Raji (cell line): ENCODE results near the gene CDHR3.

Experiments used
- POLR2A ChIP-seq: IDR thresholded peaks from 2 replicates; pipeline ENCODE4 v1.6.1; 2011; ENCODE audit warnings: low read depth, low read length, control low read depth; ENCODE audit not compliant: insufficient read depth

The CDHR3 gene

DNA sequence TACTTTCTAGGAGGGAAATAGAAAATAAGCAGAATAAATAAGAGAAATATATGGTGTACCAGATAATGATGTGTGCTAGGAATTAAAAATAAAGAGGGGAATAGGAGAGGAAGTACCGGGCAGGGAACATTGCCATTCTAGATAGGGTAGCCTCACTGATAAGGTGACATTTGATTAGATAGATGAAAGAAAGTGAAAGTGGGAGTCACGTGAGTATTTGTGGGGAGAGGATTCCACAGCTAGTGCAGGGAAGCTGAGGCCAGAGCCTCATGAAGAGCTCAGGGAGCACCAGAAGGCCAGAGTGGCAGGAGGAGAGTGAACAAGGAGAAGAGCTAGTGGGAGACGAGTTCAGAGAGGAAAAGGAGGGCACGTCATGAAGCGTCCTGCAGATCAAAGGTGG lies 49.1 kb downstream of the CDHR3 start:
- TF ChIP-seq POLR2A = no peak

DNA sequence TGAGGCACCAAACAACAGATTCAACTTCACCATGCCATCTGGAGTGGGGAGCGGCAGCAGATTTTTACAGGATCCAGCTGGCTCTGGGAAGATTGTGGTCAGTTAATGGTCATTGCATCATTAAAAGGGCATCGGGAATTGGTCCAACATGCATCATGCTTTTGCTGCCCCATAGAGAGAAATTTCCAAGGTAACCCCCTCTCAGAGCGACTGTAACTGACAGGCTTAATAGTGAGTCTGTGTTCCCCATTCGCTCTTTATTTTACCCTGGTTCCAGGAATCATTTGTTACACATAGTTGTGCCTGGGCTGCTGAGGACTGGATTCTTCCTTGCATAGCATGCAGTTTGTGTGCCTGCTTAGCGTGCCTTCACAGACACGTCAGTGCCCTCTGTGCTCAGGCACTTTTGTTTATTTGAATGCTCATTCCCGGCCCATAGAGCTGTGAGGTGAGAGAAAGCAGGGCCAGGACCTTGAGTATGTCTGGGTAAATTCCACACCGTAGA lies 49.9 kb downstream of the CDHR3 start:
- no peak for TF ChIP-seq POLR2A

DNA sequence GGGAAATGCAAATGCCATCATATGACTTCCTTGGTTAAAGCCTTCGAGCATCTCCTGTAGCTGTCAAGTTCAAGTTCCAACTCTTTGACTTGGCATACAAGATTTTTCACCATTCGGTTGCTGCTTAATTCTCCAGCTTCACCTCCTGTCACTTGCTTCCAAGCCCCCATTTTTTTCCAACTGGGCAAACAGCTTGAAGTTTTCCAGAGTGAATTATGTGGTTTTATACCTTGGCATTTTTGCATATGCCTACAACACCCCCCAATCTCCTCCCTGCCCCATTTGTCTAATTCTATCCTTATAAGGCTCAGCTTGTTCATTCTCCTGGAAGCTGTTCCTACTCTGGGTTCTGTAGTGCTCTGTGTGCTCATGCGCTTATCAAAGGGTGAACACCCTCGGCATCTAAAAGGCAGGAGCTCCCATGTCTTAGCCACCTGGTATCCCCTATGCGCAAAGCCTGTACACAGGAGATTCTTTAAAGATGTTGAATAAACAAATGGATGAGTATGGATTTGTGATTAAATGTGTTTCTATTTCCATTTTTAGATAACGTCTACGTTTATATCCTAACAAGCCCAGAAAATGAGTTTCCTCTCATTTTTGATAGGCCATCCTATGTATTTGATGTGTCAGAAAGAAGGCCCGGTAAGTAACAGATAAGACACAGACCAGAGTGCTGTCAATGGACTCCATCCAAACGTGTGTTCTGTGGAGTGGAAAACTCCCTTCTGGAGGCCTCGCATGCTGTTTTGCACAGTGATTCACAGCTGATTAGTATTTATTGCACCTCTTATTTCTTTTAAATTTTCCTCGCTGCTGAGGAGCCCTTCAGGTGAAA lies 52.5 kb downstream of the CDHR3 start:
- TF ChIP-seq POLR2A = no peak

DNA sequence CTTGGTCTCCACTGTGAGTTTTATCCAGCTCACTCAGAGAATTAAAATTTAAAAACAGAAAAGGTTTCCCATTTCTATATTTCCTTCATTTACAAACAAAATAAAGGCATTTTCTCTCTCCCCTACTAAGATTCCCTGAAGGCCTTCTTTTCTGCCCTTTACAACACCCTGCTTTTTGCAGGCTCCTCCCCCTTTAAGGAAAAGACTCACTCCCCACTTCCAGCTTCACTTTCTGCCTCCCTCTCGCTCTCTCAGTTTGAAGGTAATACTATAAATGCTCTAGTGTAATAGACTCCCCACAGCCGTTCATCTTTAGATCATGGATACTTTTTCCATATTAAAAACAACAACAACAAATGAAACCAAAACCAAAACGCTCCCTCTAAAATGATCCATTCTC lies 53.3 kb downstream of the CDHR3 start:
- no peak for TF ChIP-seq POLR2A

DNA sequence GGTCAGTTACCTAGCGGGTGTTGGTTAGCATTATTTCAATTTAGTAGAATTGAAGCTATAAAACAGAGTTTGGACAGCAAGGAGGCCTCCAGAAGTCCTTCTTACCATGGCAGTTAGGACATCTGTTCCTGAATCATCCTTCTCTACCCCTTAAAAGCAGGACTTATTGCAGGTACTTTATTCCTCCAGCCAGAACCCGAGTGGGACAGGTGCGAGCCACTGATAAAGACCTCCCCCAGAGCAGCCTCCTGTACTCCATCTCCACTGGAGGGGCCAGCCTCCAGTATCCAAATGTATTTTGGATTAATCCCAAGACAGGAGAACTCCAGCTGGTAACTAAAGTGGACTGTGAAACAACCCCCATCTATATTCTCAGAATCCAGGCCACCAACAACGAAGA lies 54.6 kb downstream of the CDHR3 start:
- TF ChIP-seq POLR2A = no peak

DNA sequence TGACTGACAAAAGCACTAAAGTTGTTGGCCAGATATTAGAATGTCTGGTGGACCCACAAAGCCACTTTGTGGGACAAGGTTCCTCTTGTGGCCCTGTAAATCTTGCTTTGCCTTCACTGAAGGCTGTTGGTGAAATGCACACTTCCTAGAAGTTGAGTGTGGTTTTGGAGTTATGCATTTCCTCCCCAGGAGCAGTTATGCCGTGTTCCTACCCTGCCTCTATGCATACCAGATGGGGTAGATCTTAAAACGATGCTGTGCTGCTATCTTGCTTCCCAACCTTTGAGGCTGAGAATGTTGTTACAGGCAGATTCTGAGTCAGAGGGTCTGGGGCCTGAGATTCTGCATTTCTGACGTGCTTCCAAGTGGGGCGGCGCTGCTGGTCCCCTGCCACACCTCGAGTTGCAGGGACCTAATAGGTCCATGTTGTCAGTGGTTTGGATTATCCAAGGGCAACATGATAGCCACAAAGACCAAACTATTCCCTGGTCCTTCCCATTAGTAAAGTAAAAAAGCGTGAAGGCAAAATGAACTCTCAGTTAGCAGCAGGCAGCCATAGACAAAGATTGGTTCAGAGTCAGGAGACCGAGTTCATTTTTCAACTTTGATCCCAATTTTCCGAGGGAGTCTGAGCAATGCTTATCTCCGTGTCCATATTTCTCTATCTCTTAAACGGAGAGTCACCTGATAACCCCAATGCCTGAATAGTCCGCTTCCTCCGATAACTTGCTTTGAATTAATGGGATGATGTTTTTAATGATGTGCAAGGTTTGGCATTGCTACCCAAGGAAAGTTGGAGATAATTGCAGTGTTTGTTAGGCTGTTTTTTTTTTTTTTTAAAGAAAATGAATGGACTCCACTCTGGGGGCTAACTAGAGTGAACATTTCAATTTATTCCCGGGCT lies 55.8 kb downstream of the CDHR3 start:
- no peak for TF ChIP-seq POLR2A

DNA sequence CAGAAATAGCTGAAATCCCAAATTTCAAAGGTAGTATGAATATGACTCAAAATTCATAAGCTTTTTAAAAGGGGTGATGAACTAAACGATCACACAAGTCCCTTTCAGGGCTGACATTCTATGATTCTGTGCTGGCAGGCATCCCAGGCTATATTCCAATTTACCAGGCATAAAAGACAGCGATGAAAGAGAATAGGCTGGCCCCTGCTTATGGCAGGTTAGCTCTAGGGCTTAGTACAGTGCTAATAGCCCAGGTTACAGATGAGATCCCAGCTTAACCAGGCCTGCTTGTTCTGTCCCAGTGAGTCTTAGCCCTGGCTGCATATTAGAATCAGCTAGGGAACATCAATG lies 56.4 kb downstream of the CDHR3 start:
- TF ChIP-seq POLR2A = no peak

DNA sequence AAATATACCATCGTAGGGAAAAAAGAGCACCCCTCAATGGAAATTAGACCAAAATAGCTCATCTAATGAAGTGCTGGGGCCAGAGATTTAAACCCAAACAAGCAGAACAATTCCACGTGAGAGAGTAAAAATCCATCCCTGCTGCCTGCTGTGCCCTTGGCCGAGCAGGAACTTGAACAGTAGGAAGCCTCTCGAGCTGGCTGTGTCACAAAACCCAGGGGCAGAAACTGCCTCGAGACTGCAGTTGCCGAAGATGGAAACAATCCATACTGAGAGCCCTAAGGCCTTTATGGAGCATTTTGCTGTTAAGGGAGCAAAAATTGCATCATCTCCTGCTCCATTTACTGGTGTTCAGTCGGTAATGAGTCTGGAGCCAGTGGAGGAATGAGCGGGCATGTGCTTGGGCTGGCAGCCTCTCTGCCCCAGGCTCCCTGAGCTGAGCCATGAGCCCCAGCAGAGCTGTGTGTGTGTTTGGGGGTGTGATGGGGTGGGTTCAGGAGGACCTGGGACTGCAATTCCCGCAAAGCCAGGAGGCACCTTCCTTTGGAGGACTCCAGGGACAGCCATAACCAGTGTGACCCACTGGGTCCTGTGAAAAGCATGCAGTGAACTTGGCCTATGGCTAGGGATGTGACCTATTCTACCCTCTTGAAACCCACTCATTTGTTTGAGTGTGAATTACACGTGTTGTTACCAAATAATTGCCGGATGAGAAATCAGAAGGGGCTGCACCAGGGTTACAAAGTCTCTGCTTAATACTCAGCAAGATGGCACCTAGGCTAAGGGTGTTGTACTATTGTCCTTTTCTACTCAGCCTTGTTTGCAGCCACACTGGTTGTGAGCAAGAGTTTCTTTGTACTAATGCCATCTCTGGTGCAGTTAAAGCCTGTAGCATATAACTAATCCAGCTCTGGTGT lies 58.3 kb downstream of the CDHR3 start:
- TF ChIP-seq POLR2A = no peak

DNA sequence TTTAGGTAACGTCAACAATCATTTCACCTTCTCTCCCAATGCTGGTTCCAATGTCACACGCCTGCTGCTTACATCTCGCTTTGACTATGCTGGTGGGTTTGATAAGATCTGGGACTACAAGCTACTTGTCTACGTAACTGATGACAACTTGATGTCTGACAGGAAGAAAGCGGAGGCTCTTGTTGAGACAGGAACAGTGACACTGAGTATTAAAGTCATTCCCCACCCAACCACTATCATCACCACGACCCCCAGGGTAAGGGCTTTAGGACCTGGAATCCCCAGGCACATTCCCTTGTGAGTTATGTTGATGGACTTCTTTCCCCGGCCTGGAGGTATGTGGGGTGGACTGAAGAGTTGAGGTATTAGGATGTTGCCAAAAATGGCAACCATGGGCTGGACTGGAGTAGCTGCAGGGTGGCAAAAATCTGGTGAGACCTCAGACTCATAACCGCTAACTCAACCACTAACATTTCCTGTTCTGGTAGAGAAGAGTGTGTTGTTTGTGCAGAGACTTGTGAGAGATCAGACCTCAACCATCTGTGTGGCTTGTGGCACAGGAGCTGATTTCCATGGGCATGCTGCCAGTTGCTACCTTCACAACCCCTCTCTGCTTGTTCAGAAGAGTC lies 59.2 kb downstream of the CDHR3 start:
- TF ChIP-seq POLR2A = no peak

DNA sequence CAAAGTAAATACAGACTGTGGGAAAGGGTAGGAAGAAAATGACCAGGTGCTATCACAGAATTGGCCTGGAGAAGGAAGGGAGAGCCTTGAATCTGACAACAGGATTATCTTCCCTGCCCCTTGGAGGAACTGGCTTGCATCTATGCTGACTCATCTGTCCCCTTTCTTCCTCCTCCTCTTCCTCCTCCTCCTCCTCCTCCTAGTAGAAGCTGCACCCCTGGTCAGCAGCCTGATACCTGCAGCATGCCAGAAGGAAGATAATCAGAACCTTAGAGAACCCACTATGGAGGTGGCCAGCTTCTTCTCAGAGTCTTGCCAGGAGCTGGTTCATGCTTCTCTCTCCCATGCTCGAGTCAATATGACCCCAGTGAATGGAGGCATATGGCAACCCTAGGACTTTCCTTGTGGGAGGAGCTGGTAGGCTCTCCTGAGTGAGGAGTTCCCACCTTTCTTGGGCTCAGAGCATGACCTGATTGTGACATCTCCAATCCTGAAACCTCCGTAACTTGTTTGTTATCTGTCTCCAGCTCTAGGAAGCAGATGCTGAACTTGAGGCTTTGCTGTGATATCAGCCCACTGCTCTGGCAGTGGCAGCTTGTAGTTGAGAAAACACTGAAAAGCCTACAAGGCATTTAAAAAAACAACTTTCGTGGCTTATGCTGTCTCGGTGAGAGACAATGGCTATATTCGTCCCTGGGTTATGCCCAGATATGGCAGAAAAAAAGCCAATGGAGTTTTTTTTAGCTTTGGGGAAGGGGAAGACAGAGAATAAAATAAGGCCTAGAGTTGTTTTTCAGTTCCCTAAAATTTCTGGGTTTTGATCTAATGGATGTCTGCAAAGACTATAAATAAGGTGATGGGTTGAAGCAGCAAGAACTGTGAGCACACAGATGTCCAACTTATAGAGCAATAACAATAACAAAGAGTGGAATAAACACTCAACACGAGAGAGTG lies 60.6 kb downstream of the CDHR3 start:
- no peak for TF ChIP-seq POLR2A

DNA sequence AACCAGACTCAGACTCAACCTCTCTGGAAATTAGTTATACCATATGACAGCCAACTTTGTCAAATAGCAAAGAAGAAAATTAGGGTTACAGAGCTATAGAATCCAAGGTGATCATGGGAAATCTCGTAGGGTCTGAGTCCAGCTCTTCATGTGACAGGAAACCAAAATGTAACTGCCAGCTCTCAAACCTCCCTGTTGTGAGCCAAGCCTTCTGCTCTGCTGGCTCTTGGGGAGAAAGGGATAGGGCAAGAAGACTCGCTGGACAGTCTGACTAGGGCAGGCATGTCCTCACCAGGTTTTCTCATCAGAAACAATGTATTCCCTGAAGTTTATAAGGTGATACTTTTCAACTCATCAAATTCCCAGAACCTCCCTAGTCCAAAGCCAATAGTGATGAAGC lies 63.0 kb downstream of the CDHR3 start:
- TF ChIP-seq POLR2A = no peak

DNA sequence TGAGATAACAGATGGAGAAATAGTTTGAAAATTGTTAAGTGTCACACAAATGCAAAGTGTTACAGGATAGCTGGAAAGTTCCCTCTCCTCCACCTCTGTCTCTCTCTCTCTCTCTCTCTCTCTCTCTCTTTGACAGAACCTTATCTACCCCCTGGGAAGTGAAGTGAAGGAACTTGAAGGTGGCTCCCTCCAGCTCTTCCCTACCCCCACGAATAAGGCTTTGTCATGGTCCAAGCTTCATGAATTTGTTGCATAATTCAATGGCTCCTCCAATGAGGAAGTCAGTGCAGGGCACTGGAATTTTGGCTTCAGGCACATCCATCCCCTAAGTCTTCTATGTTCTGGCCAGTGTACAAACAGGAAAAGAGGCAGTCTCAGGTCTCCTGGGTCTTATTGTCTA lies 66.4 kb downstream of the CDHR3 start:
- TF ChIP-seq POLR2A = no peak

DNA sequence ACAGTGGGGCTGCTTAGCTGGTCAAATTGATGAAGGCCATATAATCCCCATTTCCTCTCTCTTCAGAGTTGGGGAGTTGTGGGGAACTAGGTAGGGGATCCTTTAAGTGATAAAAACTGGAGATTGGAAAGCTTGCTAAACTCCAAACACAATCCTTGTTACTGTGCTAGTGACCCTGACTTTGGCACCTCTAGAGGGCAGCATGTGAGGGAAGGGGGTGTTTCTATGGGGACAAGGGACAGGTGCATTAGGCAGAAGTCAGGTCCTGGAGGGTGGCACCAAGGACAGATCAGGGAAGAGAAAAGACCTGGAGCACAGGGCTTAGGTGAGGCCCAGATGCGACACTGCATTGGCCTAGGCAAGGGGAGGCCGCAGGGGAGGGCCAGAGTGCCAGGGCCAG lies 66.9 kb downstream of the CDHR3 start:
- no peak for TF ChIP-seq POLR2A
